22Rv1 (cell line): ENCODE results near the gene GABRG2.

Experiments used
- H3K27ac ChIP-seq: fragments of 450-650 bp; 2 replicates; pipeline ENCODE4 v1.5.1; 2017
- ZFX ChIP-seq: fragments of 450-650 bp; IDR thresholded peaks from 2 replicates; pipeline ENCODE4 v1.6.1; 2017; ENCODE audit warnings: antibody characterized with exemption, borderline replicate concordance
- TF ChIP-seq, protein P1 (sequence below): fragments of 450-650 bp; IDR thresholded peaks from 2 replicates; pipeline ENCODE4 v1.5.1; 2017; ENCODE audit warnings: mild to moderate bottlenecking

Gene GABRG2

GRCh38 chr5:162128117-162128516 is 60.5 kb downstream of the GABRG2 start:
- H3K27ac ChIP-seq = no peak overlapping the region
- TF ChIP-seq, protein P1, sequence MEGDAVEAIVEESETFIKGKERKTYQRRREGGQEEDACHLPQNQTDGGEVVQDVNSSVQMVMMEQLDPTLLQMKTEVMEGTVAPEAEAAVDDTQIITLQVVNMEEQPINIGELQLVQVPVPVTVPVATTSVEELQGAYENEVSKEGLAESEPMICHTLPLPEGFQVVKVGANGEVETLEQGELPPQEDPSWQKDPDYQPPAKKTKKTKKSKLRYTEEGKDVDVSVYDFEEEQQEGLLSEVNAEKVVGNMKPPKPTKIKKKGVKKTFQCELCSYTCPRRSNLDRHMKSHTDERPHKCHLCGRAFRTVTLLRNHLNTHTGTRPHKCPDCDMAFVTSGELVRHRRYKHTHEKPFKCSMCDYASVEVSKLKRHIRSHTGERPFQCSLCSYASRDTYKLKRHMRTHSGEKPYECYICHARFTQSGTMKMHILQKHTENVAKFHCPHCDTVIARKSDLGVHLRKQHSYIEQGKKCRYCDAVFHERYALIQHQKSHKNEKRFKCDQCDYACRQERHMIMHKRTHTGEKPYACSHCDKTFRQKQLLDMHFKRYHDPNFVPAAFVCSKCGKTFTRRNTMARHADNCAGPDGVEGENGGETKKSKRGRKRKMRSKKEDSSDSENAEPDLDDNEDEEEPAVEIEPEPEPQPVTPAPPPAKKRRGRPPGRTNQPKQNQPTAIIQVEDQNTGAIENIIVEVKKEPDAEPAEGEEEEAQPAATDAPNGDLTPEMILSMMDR = no peak
- no peak for TF ChIP-seq ZFX

DNA sequence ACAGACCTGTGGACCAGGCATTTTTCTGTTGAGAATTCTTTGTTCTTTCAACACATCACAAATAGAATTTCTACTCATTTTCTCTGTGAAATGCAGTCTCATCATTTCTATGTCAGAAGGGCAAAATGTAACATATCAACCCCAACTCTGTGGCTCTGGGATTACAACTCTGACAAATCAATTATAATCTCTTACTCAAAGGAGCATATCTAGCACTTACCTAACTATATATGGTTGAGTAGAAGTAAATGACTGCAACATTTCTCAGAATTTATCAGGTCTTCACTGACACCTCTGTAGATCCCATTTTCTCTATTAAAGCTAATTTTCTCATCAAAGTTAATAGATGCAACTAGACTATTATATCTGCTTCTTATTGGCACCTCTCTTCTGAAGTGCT is 64.8 kb downstream of the GABRG2 start:
- TF ChIP-seq, protein P1 = no peak
- no peak for TF ChIP-seq ZFX
- H3K27ac ChIP-seq = no peak overlapping the region

GRCh38 chr5:162139190-162139589 is 71.6 kb downstream of the GABRG2 start:
- no peak overlapping the region for H3K27ac ChIP-seq
- TF ChIP-seq, protein P1 = no peak
- no peak for TF ChIP-seq ZFX

DNA sequence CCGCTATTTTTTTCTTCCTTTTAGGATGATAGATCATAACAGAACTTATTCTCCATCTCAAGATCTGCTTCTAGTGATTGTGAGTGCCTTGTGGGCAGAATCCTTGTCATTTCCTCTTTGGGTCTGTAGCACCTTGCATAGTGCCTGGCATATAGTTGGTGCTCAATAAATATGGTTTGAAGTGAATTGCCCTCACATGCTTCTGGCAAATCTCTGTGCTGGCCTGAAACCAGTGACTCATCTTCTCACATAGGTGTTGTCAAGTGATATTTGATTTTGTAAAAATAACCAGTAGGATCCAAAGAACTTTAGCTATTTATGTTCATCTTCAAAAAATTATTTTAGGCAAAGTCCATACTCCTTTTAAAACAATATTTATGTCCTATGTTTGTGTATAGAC is 86.7 kb downstream of the GABRG2 start:
- no peak for TF ChIP-seq ZFX
- TF ChIP-seq, protein P1 = no peak
- H3K27ac ChIP-seq = no peak overlapping the region

DNA sequence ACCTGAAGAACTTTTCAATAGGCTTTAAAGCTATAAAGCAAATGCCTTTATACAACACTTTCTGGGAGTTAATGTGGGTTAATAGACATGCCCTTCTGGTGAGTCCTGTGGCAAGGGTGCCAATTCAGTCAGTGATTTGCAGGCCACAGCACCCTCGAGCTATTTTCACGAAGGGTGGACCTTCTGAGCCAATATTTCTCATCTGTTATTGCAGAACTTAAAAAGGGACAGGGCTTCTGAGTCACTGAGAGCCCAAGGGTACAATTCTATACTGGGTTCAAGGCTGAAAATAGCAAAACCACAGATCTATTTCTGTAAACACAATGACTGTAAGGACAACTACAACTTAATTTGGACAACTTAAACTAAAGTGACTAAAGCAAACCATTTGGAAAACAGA is 92.8 kb downstream of the GABRG2 start:
- H3K27ac ChIP-seq = no peak overlapping the region
- TF ChIP-seq ZFX = no peak
- TF ChIP-seq, protein P1 = no peak

DNA sequence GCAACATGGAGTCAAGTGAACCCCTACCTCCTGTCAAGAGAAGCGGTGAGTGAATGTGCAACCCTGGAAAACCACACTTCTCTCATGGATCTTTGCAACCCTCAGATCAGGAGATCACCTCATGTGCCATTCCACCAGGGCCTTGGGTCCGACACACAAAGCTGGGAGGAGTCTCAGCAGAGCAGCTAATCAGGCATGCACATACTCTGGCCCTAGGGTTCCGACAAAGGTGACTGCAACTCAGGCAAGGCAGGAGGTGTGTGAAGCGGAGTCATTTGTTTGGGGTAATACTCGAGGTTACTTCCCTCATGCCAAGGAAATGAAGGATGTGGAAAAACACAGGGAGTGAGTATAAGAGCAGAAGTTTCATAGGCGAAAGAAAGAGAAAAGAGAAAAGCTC is 96.1 kb downstream of the GABRG2 start:
- TF ChIP-seq ZFX = no peak
- TF ChIP-seq, protein P1 = no peak
- no peak overlapping the region for H3K27ac ChIP-seq

DNA sequence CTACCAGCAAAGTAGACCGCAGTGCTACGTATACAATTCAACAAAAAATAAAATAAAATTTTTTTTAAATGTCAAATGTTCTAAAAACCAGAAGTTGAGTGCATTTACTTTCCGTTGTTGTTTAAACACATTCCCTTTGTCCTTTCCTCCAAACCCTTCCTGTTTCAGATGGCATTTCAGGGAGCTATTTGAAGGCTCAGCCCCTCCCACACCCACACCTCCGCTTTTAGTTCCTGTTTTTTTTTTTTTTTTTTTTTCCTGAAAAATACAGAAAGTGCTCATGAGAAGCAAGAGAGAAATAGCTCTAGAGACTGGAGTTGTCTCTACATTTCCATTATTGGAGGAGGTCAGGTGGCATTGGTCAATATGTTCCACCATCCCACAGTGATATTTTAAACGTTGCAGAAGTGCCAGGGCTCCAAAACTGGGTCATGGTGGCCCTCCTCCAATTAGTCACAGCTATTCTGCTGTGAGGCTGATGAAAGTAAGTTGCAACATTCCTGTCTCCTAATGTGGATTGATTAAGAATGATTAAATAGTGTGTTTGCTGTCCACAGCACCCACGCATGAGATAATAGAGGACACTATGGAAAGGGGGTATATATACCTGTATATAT is 106.9 kb downstream of the GABRG2 start:
- no peak for TF ChIP-seq ZFX
- TF ChIP-seq, protein P1 = no peak
- H3K27ac ChIP-seq = no peak overlapping the region
